ENCODE data around the gene IFNGR1. TPM values are rescaled to one million over a fixed set of nuclear protein-coding genes. Genes with fewer than 3 reads are reported as not detected.
"Not testable (repeated sequence)": the region's sequence is repeated elsewhere in the genome, so short reads cannot be mapped to it uniquely, and the experiment has no call there.

Gene IFNGR1
- total RNA-seq, 6 experiments from 2014 or later = 24.1 to 29.0 (median 26.1) TPM

- DNase-seq = no peak
Observed at GRCh38 chr6:137210903-137211302, 8.3 kb downstream of the IFNGR1 start.

GRCh38 chr6:137208279-137208678 lies 10.9 kb downstream of the IFNGR1 start:
- Mint-ChIP-seq H3K36me3 (ENCODE audit: low read depth) (peaks cover 46% of the 10 kb centered on the region), H3K27me3 (ENCODE audit: insufficient read depth) (no peaks in the 10 kb centered on the region; the same call in 1 of the 2 replicates), H3K4me3 (no peak overlapping the region), H3K4me1 (ENCODE audit: low read depth) (peaks cover 25% of the 10 kb centered on the region), H3K27ac (no peak overlapping the region), H3K9me3 (peaks cover 14% of the 10 kb centered on the region)
- no peak for DNase-seq
- TF ChIP-seq, protein P1, sequence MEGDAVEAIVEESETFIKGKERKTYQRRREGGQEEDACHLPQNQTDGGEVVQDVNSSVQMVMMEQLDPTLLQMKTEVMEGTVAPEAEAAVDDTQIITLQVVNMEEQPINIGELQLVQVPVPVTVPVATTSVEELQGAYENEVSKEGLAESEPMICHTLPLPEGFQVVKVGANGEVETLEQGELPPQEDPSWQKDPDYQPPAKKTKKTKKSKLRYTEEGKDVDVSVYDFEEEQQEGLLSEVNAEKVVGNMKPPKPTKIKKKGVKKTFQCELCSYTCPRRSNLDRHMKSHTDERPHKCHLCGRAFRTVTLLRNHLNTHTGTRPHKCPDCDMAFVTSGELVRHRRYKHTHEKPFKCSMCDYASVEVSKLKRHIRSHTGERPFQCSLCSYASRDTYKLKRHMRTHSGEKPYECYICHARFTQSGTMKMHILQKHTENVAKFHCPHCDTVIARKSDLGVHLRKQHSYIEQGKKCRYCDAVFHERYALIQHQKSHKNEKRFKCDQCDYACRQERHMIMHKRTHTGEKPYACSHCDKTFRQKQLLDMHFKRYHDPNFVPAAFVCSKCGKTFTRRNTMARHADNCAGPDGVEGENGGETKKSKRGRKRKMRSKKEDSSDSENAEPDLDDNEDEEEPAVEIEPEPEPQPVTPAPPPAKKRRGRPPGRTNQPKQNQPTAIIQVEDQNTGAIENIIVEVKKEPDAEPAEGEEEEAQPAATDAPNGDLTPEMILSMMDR (IDR thresholded peaks at IDR 0.05) = no peak

More at GRCh38 chr6:137210903-137211302, 8.3 kb downstream of the IFNGR1 start:
- H3K36me3 Mint-ChIP-seq (ENCODE audit: low read depth) = peaks cover 36% of the 10 kb centered on the region
- TF ChIP-seq, protein P1 (IDR thresholded peaks at IDR 0.05) = no peak
- no peaks in the 10 kb centered on the region; the same call in 1 of the 2 replicates for H3K27me3 Mint-ChIP-seq (ENCODE audit: insufficient read depth)
- no peak overlapping the region for H3K27ac Mint-ChIP-seq
- no peak overlapping the region for H3K4me3 Mint-ChIP-seq
- peaks cover 14% of the 10 kb centered on the region for H3K9me3 Mint-ChIP-seq
- H3K4me1 Mint-ChIP-seq (ENCODE audit: low read depth) = peaks cover 35% of the 10 kb centered on the region

DNA sequence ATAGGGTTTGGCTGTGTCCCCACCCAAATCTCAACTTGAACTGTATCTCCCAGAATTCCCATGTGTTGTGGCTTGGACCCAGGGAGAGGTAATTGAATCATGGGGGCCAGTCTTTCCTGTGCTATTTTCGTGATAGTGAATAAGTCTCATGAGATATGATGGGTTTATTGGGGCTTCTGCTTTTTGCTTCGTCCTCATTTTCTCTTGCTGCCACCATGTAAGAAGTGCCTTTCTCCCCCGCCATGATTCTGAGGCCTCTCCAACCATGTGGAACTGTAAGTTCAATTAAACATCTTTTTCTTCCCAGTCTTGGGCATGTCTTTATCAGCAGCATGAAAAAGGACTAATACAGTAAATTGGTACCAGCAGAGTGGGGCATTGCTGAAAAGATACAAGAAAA lies 11.7 kb downstream of the IFNGR1 start:
- Mint-ChIP-seq H3K9me3 (peaks cover 14% of the 10 kb centered on the region), H3K4me1 (ENCODE audit: low read depth) (peaks cover 22% of the 10 kb centered on the region), H3K36me3 (ENCODE audit: low read depth) (peaks cover 48% of the 10 kb centered on the region)
- H3K27me3 Mint-ChIP-seq (ENCODE audit: insufficient read depth); DNase-seq; H3K27ac Mint-ChIP-seq; H3K4me3 Mint-ChIP-seq: not testable (repeated sequence)

DNA sequence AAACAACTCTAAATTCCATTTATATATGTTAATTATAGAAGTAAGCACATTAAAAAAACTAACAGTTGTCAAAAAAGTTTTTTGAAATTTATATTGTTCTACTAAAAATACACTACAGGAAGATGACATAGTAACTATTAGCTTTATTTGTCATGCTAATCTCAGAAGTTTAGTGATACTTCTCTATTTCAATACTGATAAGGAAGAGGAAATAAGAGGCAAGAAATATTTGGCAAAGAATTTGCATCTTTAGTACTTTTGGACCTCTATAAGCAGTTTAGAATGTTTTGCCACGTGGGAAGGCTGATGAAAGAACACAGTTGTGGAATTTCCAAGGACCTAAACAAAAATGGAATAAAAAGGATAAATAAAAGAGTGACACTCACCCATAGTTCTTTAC lies 12.6 kb downstream of the IFNGR1 start:
- peaks cover 47% of the 10 kb centered on the region for H3K36me3 Mint-ChIP-seq (ENCODE audit: low read depth)
- no peak for DNase-seq
- H3K4me1 Mint-ChIP-seq (ENCODE audit: low read depth) = peaks cover 22% of the 10 kb centered on the region
- H3K4me3 Mint-ChIP-seq = no peak overlapping the region
- TF ChIP-seq, protein P1 (IDR thresholded peaks at IDR 0.05) = no peak
- H3K27me3 Mint-ChIP-seq (ENCODE audit: insufficient read depth) = no peaks in the 10 kb centered on the region
- peaks cover 14% of the 10 kb centered on the region for H3K9me3 Mint-ChIP-seq
- no peak overlapping the region for H3K27ac Mint-ChIP-seq

GRCh38 chr6:137203256-137203655 lies 15.9 kb downstream of the IFNGR1 start:
- TF ChIP-seq, protein P1 (IDR thresholded peaks at IDR 0.05) = no peak
- H3K9me3 Mint-ChIP-seq = peaks cover 4% of the 10 kb centered on the region
- no peaks in the 10 kb centered on the region for H3K27me3 Mint-ChIP-seq (ENCODE audit: insufficient read depth)
- no peak overlapping the region for H3K4me3 Mint-ChIP-seq
- peaks cover 35% of the 10 kb centered on the region for H3K36me3 Mint-ChIP-seq (ENCODE audit: low read depth)
- peaks cover 16% of the 10 kb centered on the region for H3K4me1 Mint-ChIP-seq (ENCODE audit: low read depth)
- no peak overlapping the region for H3K27ac Mint-ChIP-seq
- DNase-seq = no peak

GRCh38 chr6:137202078-137202477 lies 17.1 kb downstream of the IFNGR1 start:
- DNase-seq = no peak
- TF ChIP-seq, protein P1 (IDR thresholded peaks at IDR 0.05) = peak; percentile 28; the same call in 1 of the 2 replicates
- no peak overlapping the region for H3K4me3 Mint-ChIP-seq
- no peaks in the 10 kb centered on the region for H3K9me3 Mint-ChIP-seq
- H3K27me3 Mint-ChIP-seq (ENCODE audit: insufficient read depth) = no peaks in the 10 kb centered on the region
- H3K4me1 Mint-ChIP-seq (ENCODE audit: low read depth) = peaks cover 16% of the 10 kb centered on the region
- H3K27ac Mint-ChIP-seq = no peak overlapping the region
- H3K36me3 Mint-ChIP-seq (ENCODE audit: low read depth) = peaks cover 32% of the 10 kb centered on the region

Data from HFFc6 (cell line).